Thyroid gland (tissue), 4 donors: Measurements from ENCODE around the gene CNMD.

Source experiments
- CTCF ChIP-seq, 6 experiments: fragments of 200-600 bp in 3 of 6; fragments of 450-650 bp in 3 of 6; sonication (generic) in 3 of 6; IDR thresholded peaks; one replicate each; pipeline ENCODE4 v1.5.1; 2016 to 2019; ENCODE audit warnings: antibody characterized with exemption in 6 of 6, mild to moderate bottlenecking in 2 of 6, inconsistent platforms in 1 of 6, moderate library complexity in 1 of 6
- POLR2A ChIP-seq, 2 donors: fragments of 450-650 bp; IDR thresholded peaks; one replicate each; pipeline ENCODE4 v1.6.1; 2017; ENCODE audit warnings: antibody characterized with exemption in 2 of 2, mild to moderate bottlenecking in 2 of 2, moderate library complexity in 1 of 2

GRCh38 chr13:52765611-52766390 lies 26.2 kb upstream of the CNMD start:
- no peak for TF ChIP-seq POLR2A (IDR thresholded peaks at IDR 0.05)
- TF ChIP-seq CTCF (IDR thresholded peaks at IDR 0.05): no peak
